H1 (cell line): ENCODE results near the gene ZFP1. TPM values are rescaled to one million over a fixed set of nuclear protein-coding genes. Genes with fewer than 3 reads are reported as not detected.

Experiments
- CEBPB ChIP-seq: IDR thresholded peaks from 2 replicates; pipeline ENCODE4 v1.6.1; 2012; ENCODE audit warnings: low read depth, low read length
- NANOG ChIP-seq: IDR thresholded peaks from 2 replicates; pipeline ENCODE4 v1.6.1; 2011; ENCODE audit warnings: low read length, low read depth, mild to moderate bottlenecking, inconsistent platforms; ENCODE audit not compliant: insufficient read depth, poor library complexity, severe bottlenecking
- NRF1 ChIP-seq: IDR thresholded peaks from 2 replicates; pipeline ENCODE4 v1.6.1; 2011; ENCODE audit warnings: mild to moderate bottlenecking, low read depth, low read length, improper control_type of control experiment
- RBBP5 ChIP-seq: IDR thresholded peaks from 2 replicates; pipeline ENCODE4 v1.7.1; 2012; ENCODE audit warnings: low read depth, mild to moderate bottlenecking, inconsistent platforms, low read length, moderate library complexity, borderline replicate concordance
- SP2 ChIP-seq: IDR thresholded peaks from 2 replicates; pipeline ENCODE4 v1.6.1; 2012; ENCODE audit warnings: mild to moderate bottlenecking, low read length, inconsistent platforms
- TAF7 ChIP-seq: optimal IDR thresholded peaks from 2 replicates; pipeline ENCODE3; 2011; ENCODE audit warnings: low read depth, mild to moderate bottlenecking, inconsistent platforms, low read length, moderate library complexity, borderline replicate concordance
- YY1 ChIP-seq: IDR thresholded peaks from 2 replicates; pipeline ENCODE4 v1.6.1; 2011; ENCODE audit warnings: low read depth, mild to moderate bottlenecking, low read length
- polyA plus RNA-seq, 7 experiments: library from polyadenylated mRNA; depleted of rRNA in 3 of 7; stranded (reverse) in 5 of 7; unstranded in 2 of 7; fragments of >200 nt in 5 of 7; fragments of 200-250 nt in 2 of 7; gene quantifications; 1 replicate in 5 of 7; 2 replicates in 1 of 7; 4 replicates in 1 of 7; pipeline versions ENCODE4 v1.2.1 to v1.2.3, GENCODE V29; 2011 to 2013; ENCODE audit warnings: missing spikeins in 2 of 7, mixed read lengths in 2 of 7
- total RNA-seq: library from RNA; stranded (reverse); fragmentation: NEBNext Ultra II Directional; extraction: Animal tissue kit (Norgen Biotek cat#: 25700); gene quantifications from 2 replicates; pipeline ENCODE4 v1.2.1, GENCODE V29; 2021
- TF ChIP-seq, protein P1 (sequence below): fragments of 300-600 bp; sonication (generic); IDR thresholded peaks from 2 replicates; pipeline ENCODE4 v1.7.1; 2012; ENCODE audit warnings: low read length, moderate library complexity, mild to moderate bottlenecking, inconsistent platforms; ENCODE audit not compliant: insufficient replicate concordance
- TF ChIP-seq, protein P2 (sequence below), 3 experiments: IDR thresholded peaks; 1 replicate in 2 of 3; 2 replicates in 1 of 3; pipeline versions ENCODE4 v1.5.1 to v1.6.1; 2011; ENCODE audit warnings: low read length in 3 of 3, mild to moderate bottlenecking in 3 of 3, inconsistent platforms in 2 of 3, low read depth in 1 of 3, moderate library complexity in 1 of 3; ENCODE audit not compliant: insufficient read depth in 1 of 3; ENCODE audit errors: control extremely low read depth in 1 of 3

The ZFP1 gene
- total and polyA plus RNA-seq, 2 of the 8 experiments (the other 6 are each of a cell fraction or from before 2014, with no cell fraction given) = 4.0 to 11.2 TPM

DNA sequence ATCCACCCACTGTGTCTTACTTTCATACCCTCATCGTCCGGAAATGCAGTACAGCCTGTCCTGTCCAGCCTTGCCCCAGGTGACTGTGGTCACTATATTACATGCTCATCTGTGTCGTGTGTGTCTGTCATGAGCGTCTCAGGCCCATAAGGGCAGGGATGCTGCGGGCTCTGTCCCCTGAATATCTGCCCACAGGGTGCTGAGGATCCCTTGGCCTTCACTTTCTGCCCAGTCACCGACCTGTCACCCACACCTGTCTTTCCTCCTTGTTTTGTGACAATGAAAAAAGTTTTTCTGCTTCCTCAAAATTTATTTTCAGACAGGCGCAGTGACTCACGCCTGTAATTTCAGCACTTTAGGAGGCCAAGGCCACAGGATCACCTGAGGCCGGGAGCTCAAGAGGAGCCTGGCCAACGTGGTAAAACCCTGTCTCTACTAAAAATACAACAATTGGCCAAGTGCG, 69.1 kb downstream of the ZFP1 start (continued):
- TF ChIP-seq, protein P1, sequence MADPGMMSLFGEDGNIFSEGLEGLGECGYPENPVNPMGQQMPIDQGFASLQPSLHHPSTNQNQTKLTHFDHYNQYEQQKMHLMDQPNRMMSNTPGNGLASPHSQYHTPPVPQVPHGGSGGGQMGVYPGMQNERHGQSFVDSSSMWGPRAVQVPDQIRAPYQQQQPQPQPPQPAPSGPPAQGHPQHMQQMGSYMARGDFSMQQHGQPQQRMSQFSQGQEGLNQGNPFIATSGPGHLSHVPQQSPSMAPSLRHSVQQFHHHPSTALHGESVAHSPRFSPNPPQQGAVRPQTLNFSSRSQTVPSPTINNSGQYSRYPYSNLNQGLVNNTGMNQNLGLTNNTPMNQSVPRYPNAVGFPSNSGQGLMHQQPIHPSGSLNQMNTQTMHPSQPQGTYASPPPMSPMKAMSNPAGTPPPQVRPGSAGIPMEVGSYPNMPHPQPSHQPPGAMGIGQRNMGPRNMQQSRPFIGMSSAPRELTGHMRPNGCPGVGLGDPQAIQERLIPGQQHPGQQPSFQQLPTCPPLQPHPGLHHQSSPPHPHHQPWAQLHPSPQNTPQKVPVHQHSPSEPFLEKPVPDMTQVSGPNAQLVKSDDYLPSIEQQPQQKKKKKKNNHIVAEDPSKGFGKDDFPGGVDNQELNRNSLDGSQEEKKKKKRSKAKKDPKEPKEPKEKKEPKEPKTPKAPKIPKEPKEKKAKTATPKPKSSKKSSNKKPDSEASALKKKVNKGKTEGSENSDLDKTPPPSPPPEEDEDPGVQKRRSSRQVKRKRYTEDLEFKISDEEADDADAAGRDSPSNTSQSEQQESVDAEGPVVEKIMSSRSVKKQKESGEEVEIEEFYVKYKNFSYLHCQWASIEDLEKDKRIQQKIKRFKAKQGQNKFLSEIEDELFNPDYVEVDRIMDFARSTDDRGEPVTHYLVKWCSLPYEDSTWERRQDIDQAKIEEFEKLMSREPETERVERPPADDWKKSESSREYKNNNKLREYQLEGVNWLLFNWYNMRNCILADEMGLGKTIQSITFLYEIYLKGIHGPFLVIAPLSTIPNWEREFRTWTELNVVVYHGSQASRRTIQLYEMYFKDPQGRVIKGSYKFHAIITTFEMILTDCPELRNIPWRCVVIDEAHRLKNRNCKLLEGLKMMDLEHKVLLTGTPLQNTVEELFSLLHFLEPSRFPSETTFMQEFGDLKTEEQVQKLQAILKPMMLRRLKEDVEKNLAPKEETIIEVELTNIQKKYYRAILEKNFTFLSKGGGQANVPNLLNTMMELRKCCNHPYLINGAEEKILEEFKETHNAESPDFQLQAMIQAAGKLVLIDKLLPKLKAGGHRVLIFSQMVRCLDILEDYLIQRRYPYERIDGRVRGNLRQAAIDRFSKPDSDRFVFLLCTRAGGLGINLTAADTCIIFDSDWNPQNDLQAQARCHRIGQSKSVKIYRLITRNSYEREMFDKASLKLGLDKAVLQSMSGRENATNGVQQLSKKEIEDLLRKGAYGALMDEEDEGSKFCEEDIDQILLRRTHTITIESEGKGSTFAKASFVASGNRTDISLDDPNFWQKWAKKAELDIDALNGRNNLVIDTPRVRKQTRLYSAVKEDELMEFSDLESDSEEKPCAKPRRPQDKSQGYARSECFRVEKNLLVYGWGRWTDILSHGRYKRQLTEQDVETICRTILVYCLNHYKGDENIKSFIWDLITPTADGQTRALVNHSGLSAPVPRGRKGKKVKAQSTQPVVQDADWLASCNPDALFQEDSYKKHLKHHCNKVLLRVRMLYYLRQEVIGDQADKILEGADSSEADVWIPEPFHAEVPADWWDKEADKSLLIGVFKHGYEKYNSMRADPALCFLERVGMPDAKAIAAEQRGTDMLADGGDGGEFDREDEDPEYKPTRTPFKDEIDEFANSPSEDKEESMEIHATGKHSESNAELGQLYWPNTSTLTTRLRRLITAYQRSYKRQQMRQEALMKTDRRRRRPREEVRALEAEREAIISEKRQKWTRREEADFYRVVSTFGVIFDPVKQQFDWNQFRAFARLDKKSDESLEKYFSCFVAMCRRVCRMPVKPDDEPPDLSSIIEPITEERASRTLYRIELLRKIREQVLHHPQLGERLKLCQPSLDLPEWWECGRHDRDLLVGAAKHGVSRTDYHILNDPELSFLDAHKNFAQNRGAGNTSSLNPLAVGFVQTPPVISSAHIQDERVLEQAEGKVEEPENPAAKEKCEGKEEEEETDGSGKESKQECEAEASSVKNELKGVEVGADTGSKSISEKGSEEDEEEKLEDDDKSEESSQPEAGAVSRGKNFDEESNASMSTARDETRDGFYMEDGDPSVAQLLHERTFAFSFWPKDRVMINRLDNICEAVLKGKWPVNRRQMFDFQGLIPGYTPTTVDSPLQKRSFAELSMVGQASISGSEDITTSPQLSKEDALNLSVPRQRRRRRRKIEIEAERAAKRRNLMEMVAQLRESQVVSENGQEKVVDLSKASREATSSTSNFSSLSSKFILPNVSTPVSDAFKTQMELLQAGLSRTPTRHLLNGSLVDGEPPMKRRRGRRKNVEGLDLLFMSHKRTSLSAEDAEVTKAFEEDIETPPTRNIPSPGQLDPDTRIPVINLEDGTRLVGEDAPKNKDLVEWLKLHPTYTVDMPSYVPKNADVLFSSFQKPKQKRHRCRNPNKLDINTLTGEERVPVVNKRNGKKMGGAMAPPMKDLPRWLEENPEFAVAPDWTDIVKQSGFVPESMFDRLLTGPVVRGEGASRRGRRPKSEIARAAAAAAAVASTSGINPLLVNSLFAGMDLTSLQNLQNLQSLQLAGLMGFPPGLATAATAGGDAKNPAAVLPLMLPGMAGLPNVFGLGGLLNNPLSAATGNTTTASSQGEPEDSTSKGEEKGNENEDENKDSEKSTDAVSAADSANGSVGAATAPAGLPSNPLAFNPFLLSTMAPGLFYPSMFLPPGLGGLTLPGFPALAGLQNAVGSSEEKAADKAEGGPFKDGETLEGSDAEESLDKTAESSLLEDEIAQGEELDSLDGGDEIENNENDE = no peak
- TF ChIP-seq YY1 (no peak), NANOG (no peak), CEBPB (no peak), SP2 (no peak), TAF7 (no peak), NRF1 (no peak), RBBP5 (no peak)
- TF ChIP-seq, protein P2, sequence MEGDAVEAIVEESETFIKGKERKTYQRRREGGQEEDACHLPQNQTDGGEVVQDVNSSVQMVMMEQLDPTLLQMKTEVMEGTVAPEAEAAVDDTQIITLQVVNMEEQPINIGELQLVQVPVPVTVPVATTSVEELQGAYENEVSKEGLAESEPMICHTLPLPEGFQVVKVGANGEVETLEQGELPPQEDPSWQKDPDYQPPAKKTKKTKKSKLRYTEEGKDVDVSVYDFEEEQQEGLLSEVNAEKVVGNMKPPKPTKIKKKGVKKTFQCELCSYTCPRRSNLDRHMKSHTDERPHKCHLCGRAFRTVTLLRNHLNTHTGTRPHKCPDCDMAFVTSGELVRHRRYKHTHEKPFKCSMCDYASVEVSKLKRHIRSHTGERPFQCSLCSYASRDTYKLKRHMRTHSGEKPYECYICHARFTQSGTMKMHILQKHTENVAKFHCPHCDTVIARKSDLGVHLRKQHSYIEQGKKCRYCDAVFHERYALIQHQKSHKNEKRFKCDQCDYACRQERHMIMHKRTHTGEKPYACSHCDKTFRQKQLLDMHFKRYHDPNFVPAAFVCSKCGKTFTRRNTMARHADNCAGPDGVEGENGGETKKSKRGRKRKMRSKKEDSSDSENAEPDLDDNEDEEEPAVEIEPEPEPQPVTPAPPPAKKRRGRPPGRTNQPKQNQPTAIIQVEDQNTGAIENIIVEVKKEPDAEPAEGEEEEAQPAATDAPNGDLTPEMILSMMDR (IDR thresholded peaks at IDR 0.05; ENCODE audit: control extremely low read depth in 1 of 3, insufficient read depth in 1 of 3, low read depth in 1 of 3, low read length in 3 of 3) = no peak
